Pancreas (tissue), 10 donors: ENCODE data around the gene EGFLAM. TPM values are rescaled to one million over a fixed set of nuclear protein-coding genes. Genes with fewer than 3 reads are reported as not detected.

Source experiments
- ATAC-seq, 4 donors: fragments of 200-7000 bp; cut with Tn5 transposase; one replicate each; pipeline versions ENCODE4 v1.8.0 to v1.9.1; 2020; ENCODE audit warnings: mild to moderate bottlenecking in 4 of 4, moderate library complexity in 4 of 4
- DNase-seq, 6 donors: peaks; one replicate each; pipeline ENCODE4 v3.0.0-alpha.2; 2020
- FAIRE-seq: peaks from 2 replicates; lab custom pipeline; 2012; peaks lifted over from hg19 to GRCh38; lab: Jason Lieb, UNC
- H3K27ac ChIP-seq, 4 donors: fragments of 200-600 bp; sonication (generic); 1 replicate in 3 of 4; 2 replicates in 1 of 4; pipeline versions ENCODE4 v1.5.0 to v1.8.0; 2020
- H3K27me3 ChIP-seq, 4 donors: fragments of 200-600 bp; one replicate each; pipeline ENCODE4 v1.8.0; 2021
- H3K36me3 ChIP-seq, 3 donors: fragments of 200-600 bp; sonication (generic) in 1 of 3; one replicate each; pipeline versions ENCODE4 v1.5.0 to v1.8.0; 2020 to 2021
- H3K4me1 ChIP-seq, 3 donors: fragments of 200-600 bp; one replicate each; pipeline ENCODE4 v1.8.0; 2021
- H3K4me3 ChIP-seq, 4 donors: fragments of 200-600 bp; sonication (generic) in 2 of 4; one replicate each; pipeline versions ENCODE4 v1.5.0 to v1.8.0; 2020 to 2021
- H3K9me3 ChIP-seq, 4 donors: fragments of 200-600 bp; one replicate each; pipeline ENCODE4 v1.8.0; 2021
- CTCF ChIP-seq, 4 donors: fragments of 200-600 bp; sonication (generic) in 3 of 4; IDR thresholded peaks; one replicate each; pipeline versions ENCODE4 v1.5.0 to v1.8.0; 2021; ENCODE audit warnings: antibody characterized with exemption in 4 of 4
- WGBS, 2 donors: extraction: QIAGEN DNeasy Blood & Tissue Kit; methylation state at CpG; one replicate each; pipeline ENCODE4 v1.1.7; 2013; 5-methylcytosine and 5-hydroxymethylcytosine counted together
- intact Hi-C, 3 donors: fragments of 100-400 bp; cut with DNase I; formaldehyde crosslinking; loops; one replicate each; pipeline versions ENCODE4 v1.11.1 to v1.14.2; 2022
- polyA plus RNA-seq, 2 donors: library from polyadenylated mRNA; stranded (reverse); fragments of 200-250 nt; gene quantifications; one replicate each; pipeline ENCODE4 v1.2.3, GENCODE V29; 2013
- total RNA-seq, 6 donors: library from RNA; stranded (reverse); fragmentation: NEBNext Ultra II Directional in 4 of 6; extraction: Animal tissue kit (Norgen Biotek cat#: 25700) in 4 of 6; gene quantifications; one replicate each; pipeline versions ENCODE4 v1.2.1 to v1.2.4, GENCODE V29; 2021 to 2023
- donor health status: healthy with polysubstance abuse.
- donor health status: DM: no; HTN: no; CAD: no; lungs with moderate emphysema.
- donor health status: DM: no; HTN: no; CAD: no.
- donor health status: control.
- donor health status: control.
- donor health status: Bipolar disorder and iron deficiency.
- donor health status: DM: yes; HTN: yes; CAD: no.
- donor health status: DM: no; HTN: no; CAD: no.
- donor health status: DM: no; HTN: no; CAD: no.
- donor health status: DM: yes; HTN: yes; CAD: no.

Gene EGFLAM
- total and polyA plus RNA-seq, 8 donors: 0.73 to 2.4 (median 1.1) TPM

GRCh38 chr5:38250763-38251448 is 7.5 kb upstream of the EGFLAM start:
- no peak overlapping the region for H3K27ac ChIP-seq
- no peaks in the 10 kb centered on the region for H3K36me3 ChIP-seq
- intact Hi-C loops: no loop called here
- DNase-seq (no peak), FAIRE-seq (no peak), ATAC-seq (no peak)
- H3K27me3 ChIP-seq: no peaks in the 10 kb centered on the region
- H3K4me1 ChIP-seq: no peaks in the 10 kb centered on the region
- no peak overlapping the region for H3K4me3 ChIP-seq
- H3K9me3 ChIP-seq: no peaks in the 10 kb centered on the region
- TF ChIP-seq CTCF (IDR thresholded peaks at IDR 0.05): no peak
- 59% methylated on average over 8 of the region's 8 CpGs for WGBS, 2 donors

- DNase-seq (no peak), ATAC-seq (no peak), FAIRE-seq (no peak)
- Histone ChIP-seq H3K9me3 (no peaks in the 10 kb centered on the region), H3K27ac (no peak overlapping the region), H3K36me3 (no peaks in the 10 kb centered on the region), H3K4me3 (no peak overlapping the region), H3K4me1 (peaks cover 0 to 9% (median 8%) of the 10 kb centered on the region in 3 donors), H3K27me3 (peaks cover 0 to 8% (median 0%) of the 10 kb centered on the region in 4 donors)
- intact Hi-C loops: no loop called here
- WGBS, 2 donors: 66 to 76% methylated on average over 1 of the region's 1 CpG
- TF ChIP-seq CTCF (IDR thresholded peaks at IDR 0.05): no peak
Observed at GRCh38 chr5:38253759-38254158, 4.6 kb upstream of the EGFLAM start.

- H3K9me3 ChIP-seq: no peaks in the 10 kb centered on the region
- no peak for FAIRE-seq
- peak in 1 of 6 donors; percentile 52 for DNase-seq
- no peak for TF ChIP-seq CTCF (IDR thresholded peaks at IDR 0.05)
- peak overlapping the region in 2 of 4 donors; percentile 37 to 51 for H3K4me3 ChIP-seq
- WGBS, 2 donors: 10 to 11% methylated on average over 42 of the region's 42 CpGs
- peaks cover 0 to 8% (median 3%) of the 10 kb centered on the region in 4 donors for H3K27me3 ChIP-seq
- no peak overlapping the region for H3K27ac ChIP-seq
- intact Hi-C loops: no loop called here
- H3K36me3 ChIP-seq: no peaks in the 10 kb centered on the region
- H3K4me1 ChIP-seq: peaks cover 0 to 9% (median 8%) of the 10 kb centered on the region in 3 donors
- ATAC-seq: peak in 3 of 4 donors; percentile 17
Observed at GRCh38 chr5:38257308-38258041, 884 bp upstream of the EGFLAM start.

GRCh38 chr5:38258042-38258318 is 379 bp upstream of the EGFLAM start:
- intact Hi-C loops: no loop called here
- H3K27me3 ChIP-seq: peaks cover 0 to 8% (median 3%) of the 10 kb centered on the region in 4 donors
- FAIRE-seq (no peak), DNase-seq (peak in 2 of 6 donors; percentile 44 to 52), ATAC-seq (no peak)
- H3K4me3 ChIP-seq: peak overlapping the region in 3 of 4 donors; percentile 33 to 51 (median 37)
- no peak for TF ChIP-seq CTCF (IDR thresholded peaks at IDR 0.05)
- no peak overlapping the region for H3K27ac ChIP-seq
- no peaks in the 10 kb centered on the region for H3K9me3 ChIP-seq
- H3K4me1 ChIP-seq: peaks cover 0 to 9% (median 8%) of the 10 kb centered on the region in 3 donors
- no peaks in the 10 kb centered on the region for H3K36me3 ChIP-seq
- WGBS, 2 donors: 1 to 4% methylated on average over 13 of the region's 13 CpGs
